Measurements from ENCODE around the gene SPAG17.

- no peak for TF ChIP-seq CTCF (IDR thresholded peaks at IDR 0.05)
- no peak for TF ChIP-seq POLR2A (IDR thresholded peaks at IDR 0.05)
Observed at GRCh38 chr1:117959364-117959763, 225.7 kb downstream of the SPAG17 start.

All from Peyer's patch (tissue), 4 donors.